Neural cell (in vitro differentiated cells): ENCODE data around the gene BNIP5. TPM values are rescaled to one million over a fixed set of nuclear protein-coding genes. Genes with fewer than 3 reads are reported as not detected.

Experiments
- H2AFZ ChIP-seq: fragments of 200-600, 300-800 bp; sonication (generic), shearing (Covaris generic); 2 replicates; pipeline ENCODE4 v1.6.0; 2014; ENCODE audit warnings: low read depth, mild to moderate bottlenecking, antibody characterized with exemption, low read length, moderate library complexity
- H3F3A ChIP-seq: fragments of 200-600 bp; shearing (Covaris generic); 2 replicates; pipeline ENCODE4 v1.6.1; 2016; ENCODE audit warnings: mild to moderate bottlenecking, moderate library complexity, mixed read lengths, antibody characterized with exemption, low read length; ENCODE audit not compliant: insufficient read depth, poor library complexity, severe bottlenecking
- H3K27ac ChIP-seq: fragments of 200-600, 300-800 bp; sonication (generic), shearing (Covaris generic); 2 replicates; pipeline ENCODE4 v1.5.1; 2014; ENCODE audit warnings: mild to moderate bottlenecking, low read length, moderate library complexity
- H3K27me3 ChIP-seq: fragments of 300-800, 200-600 bp; sonication (generic), shearing (Covaris generic); 2 replicates; pipeline ENCODE4 v1.6.0; 2014; ENCODE audit warnings: mild to moderate bottlenecking, low read depth, low read length, moderate library complexity; ENCODE audit not compliant: insufficient read depth
- H3K36me3 ChIP-seq: fragments of 300-800, 200-600 bp; sonication (generic), shearing (Covaris generic); 2 replicates; pipeline ENCODE4 v1.5.1; 2014; ENCODE audit warnings: mild to moderate bottlenecking, antibody characterized with exemption, low read length, moderate library complexity; ENCODE audit not compliant: insufficient read depth
- H3K4me2 ChIP-seq: fragments of 300-800, 200-600 bp; sonication (generic), shearing (Covaris generic); 2 replicates; pipeline ENCODE4 v1.6.0; 2014; ENCODE audit warnings: mild to moderate bottlenecking, low read length
- H3K4me3 ChIP-seq: fragments of 300-800, 200-600 bp; sonication (generic), shearing (Covaris generic); 2 replicates; pipeline ENCODE4 v1.5.1; 2014; ENCODE audit warnings: mild to moderate bottlenecking, low read length, moderate library complexity
- H3K79me2 ChIP-seq: fragments of 200-600 bp; shearing (Covaris generic); replicated peaks from 2 replicates; pipeline ENCODE4 v1.6.0; 2014; ENCODE audit warnings: mild to moderate bottlenecking, low read length, moderate library complexity; ENCODE audit not compliant: insufficient read depth
- H3K9ac ChIP-seq: fragments of 300-800, 200-600 bp; sonication (generic), shearing (Covaris generic); 2 replicates; pipeline ENCODE4 v1.6.1; 2016; ENCODE audit warnings: mild to moderate bottlenecking, low read length, mixed read lengths
- H3K9me2 ChIP-seq: fragments of 200-600 bp; shearing (Covaris generic); 2 replicates; pipeline ENCODE4 v1.6.1; 2016; ENCODE audit warnings: mild to moderate bottlenecking, low read length, mixed read lengths; ENCODE audit not compliant: insufficient read depth
- H3K9me3 ChIP-seq: fragments of 200-600, 300-800 bp; sonication (generic), shearing (Covaris generic); 2 replicates; pipeline ENCODE4 v1.6.1; 2016; ENCODE audit warnings: mild to moderate bottlenecking, mixed run types, low read length, moderate library complexity, mixed read lengths
- H4K20me1 ChIP-seq: fragments of 200-600 bp; shearing (Covaris generic); 2 replicates; pipeline ENCODE4 v1.6.1; 2016; ENCODE audit warnings: mild to moderate bottlenecking, mixed run types; ENCODE audit not compliant: insufficient read depth
- EP300 ChIP-seq: fragments of 450-650 bp; conservative IDR thresholded peaks from 2 replicates; pipeline ENCODE4 v1.6.1; 2014; ENCODE audit warnings: antibody characterized with exemption, mild to moderate bottlenecking, moderate library complexity; ENCODE audit not compliant: poor library complexity, severe bottlenecking
- EZH2 ChIP-seq: fragments of 200-600, 300-800 bp; shearing (Covaris generic), sonication (generic); IDR thresholded peaks from 2 replicates; pipeline ENCODE4 v1.6.1; 2014; ENCODE audit warnings: antibody characterized with exemption, low read length, borderline replicate concordance, mild to moderate bottlenecking; ENCODE audit not compliant: insufficient read depth, poor library complexity, severe bottlenecking
- MXI1 ChIP-seq: fragments of 450-650 bp; conservative IDR thresholded peaks from 2 replicates; pipeline ENCODE4 v1.6.1; 2014; ENCODE audit warnings: antibody characterized with exemption, mild to moderate bottlenecking; ENCODE audit not compliant: poor library complexity, severe bottlenecking
- POLR2AphosphoS5 ChIP-seq: IDR thresholded peaks from 2 replicates; pipeline ENCODE4 v1.6.1; 2012
- RAD21 ChIP-seq: fragments of 450-650 bp; conservative IDR thresholded peaks from 2 replicates; pipeline ENCODE4 v1.6.1; 2014; ENCODE audit warnings: antibody characterized with exemption, mild to moderate bottlenecking, moderate library complexity
- SMC3 ChIP-seq: fragments of 450-650 bp; conservative IDR thresholded peaks from 2 replicates; pipeline ENCODE4 v1.6.1; 2014; ENCODE audit warnings: antibody characterized with exemption, mild to moderate bottlenecking, moderate library complexity; ENCODE audit not compliant: poor library complexity
- TAF1 ChIP-seq: IDR thresholded peaks from 2 replicates; pipeline ENCODE4 v1.6.1; 2012; ENCODE audit warnings: low read depth
- polyA plus RNA-seq: library from polyadenylated mRNA; depleted of rRNA; stranded (reverse); fragments of >200 nt; gene quantifications from 2 replicates; pipeline ENCODE4 v1.2.3, GENCODE V29; 2014
- TF ChIP-seq, protein P1 (sequence below): fragments of 450-650 bp; IDR thresholded peaks from 2 replicates; pipeline ENCODE4 v1.5.1; 2014; ENCODE audit warnings: antibody characterized with exemption, mild to moderate bottlenecking, moderate library complexity; ENCODE audit not compliant: poor library complexity, severe bottlenecking
- TF ChIP-seq, protein P2 (sequence below): IDR thresholded peaks from 2 replicates; pipeline ENCODE4 v1.6.1; 2012; ENCODE audit warnings: borderline replicate concordance

BNIP5 gene
- polyA plus RNA-seq, 1 donor from 2014 or later = not detected

DNA sequence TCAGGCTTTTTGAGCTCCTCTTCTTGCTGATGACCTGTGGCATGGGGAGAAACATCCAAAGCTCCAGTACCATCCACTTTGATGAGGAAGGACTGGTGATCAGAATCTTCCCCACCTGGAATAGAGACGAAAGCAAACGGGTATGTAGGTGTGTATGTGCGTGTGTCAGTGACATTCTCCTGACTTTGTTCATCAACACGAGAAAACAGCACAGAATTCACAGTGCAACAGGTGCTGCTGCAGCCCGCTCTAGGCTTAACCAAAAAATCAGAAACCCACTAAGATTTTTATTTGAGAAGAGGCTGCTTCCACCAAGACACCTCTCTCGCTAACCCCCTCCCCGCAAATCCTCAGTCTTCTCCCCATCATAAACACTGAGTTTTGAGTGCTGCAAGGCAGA, 8.1 kb downstream of the BNIP5 start:
- Histone ChIP-seq H3F3A (no peaks in the 10 kb centered on the region), H3K4me2 (no peak overlapping the region), H4K20me1 (no peaks in the 10 kb centered on the region), H3K4me3 (no peak overlapping the region), H3K36me3 (no peaks in the 10 kb centered on the region), H3K27me3 (no peaks in the 10 kb centered on the region), H3K27ac (no peak overlapping the region), H3K9me3 (no peaks in the 10 kb centered on the region), H3K9me2 (no peaks in the 10 kb centered on the region), H2AFZ (no peak overlapping the region), H3K79me2 (no peaks in the 10 kb centered on the region), H3K9ac (no peak overlapping the region)
- TF ChIP-seq, protein P1, sequence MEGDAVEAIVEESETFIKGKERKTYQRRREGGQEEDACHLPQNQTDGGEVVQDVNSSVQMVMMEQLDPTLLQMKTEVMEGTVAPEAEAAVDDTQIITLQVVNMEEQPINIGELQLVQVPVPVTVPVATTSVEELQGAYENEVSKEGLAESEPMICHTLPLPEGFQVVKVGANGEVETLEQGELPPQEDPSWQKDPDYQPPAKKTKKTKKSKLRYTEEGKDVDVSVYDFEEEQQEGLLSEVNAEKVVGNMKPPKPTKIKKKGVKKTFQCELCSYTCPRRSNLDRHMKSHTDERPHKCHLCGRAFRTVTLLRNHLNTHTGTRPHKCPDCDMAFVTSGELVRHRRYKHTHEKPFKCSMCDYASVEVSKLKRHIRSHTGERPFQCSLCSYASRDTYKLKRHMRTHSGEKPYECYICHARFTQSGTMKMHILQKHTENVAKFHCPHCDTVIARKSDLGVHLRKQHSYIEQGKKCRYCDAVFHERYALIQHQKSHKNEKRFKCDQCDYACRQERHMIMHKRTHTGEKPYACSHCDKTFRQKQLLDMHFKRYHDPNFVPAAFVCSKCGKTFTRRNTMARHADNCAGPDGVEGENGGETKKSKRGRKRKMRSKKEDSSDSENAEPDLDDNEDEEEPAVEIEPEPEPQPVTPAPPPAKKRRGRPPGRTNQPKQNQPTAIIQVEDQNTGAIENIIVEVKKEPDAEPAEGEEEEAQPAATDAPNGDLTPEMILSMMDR = no peak

DNA sequence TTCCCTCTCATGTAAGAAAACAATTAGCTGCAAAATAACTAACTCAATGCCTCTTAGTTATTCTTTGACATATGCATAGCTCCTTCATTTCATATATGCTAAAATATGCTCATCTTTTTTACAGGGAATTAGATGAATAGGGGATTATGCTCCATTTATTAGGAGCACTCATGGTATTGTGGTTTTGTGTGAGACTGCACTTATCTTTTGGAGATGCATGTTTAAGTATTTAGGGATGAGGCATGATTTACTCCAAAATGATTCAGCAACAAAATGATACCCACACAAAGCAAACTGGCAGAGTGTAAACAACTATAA, 8.8 kb downstream of the BNIP5 start:
- no peak overlapping the region for H2AFZ ChIP-seq
- H3K79me2 ChIP-seq = no peaks in the 10 kb centered on the region
- H3K4me2 ChIP-seq = no peak overlapping the region
- no peaks in the 10 kb centered on the region for H4K20me1 ChIP-seq
- H3K36me3 ChIP-seq = no peaks in the 10 kb centered on the region
- H3K9me3 ChIP-seq = no peaks in the 10 kb centered on the region
- H3K9me2 ChIP-seq = no peaks in the 10 kb centered on the region
- H3K4me3 ChIP-seq = no peak overlapping the region
- no peak overlapping the region for H3K9ac ChIP-seq
- no peaks in the 10 kb centered on the region for H3F3A ChIP-seq
- H3K27ac ChIP-seq = no peak overlapping the region
- H3K27me3 ChIP-seq = no peaks in the 10 kb centered on the region
- TF ChIP-seq EZH2 = no peak
- no peak for TF ChIP-seq TAF1
- TF ChIP-seq, protein P1 = no peak
- no peak for TF ChIP-seq MXI1
- no peak for TF ChIP-seq EP300
- TF ChIP-seq SMC3 = no peak
- no peak for TF ChIP-seq RAD21
- TF ChIP-seq POLR2AphosphoS5 = no peak
- TF ChIP-seq, protein P2, sequence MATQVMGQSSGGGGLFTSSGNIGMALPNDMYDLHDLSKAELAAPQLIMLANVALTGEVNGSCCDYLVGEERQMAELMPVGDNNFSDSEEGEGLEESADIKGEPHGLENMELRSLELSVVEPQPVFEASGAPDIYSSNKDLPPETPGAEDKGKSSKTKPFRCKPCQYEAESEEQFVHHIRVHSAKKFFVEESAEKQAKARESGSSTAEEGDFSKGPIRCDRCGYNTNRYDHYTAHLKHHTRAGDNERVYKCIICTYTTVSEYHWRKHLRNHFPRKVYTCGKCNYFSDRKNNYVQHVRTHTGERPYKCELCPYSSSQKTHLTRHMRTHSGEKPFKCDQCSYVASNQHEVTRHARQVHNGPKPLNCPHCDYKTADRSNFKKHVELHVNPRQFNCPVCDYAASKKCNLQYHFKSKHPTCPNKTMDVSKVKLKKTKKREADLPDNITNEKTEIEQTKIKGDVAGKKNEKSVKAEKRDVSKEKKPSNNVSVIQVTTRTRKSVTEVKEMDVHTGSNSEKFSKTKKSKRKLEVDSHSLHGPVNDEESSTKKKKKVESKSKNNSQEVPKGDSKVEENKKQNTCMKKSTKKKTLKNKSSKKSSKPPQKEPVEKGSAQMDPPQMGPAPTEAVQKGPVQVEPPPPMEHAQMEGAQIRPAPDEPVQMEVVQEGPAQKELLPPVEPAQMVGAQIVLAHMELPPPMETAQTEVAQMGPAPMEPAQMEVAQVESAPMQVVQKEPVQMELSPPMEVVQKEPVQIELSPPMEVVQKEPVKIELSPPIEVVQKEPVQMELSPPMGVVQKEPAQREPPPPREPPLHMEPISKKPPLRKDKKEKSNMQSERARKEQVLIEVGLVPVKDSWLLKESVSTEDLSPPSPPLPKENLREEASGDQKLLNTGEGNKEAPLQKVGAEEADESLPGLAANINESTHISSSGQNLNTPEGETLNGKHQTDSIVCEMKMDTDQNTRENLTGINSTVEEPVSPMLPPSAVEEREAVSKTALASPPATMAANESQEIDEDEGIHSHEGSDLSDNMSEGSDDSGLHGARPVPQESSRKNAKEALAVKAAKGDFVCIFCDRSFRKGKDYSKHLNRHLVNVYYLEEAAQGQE = no peak
